ENCODE measurements around the gene HES3. TPM values are rescaled to one million over a fixed set of nuclear protein-coding genes. Genes with fewer than 3 reads are reported as not detected.

HES3 gene
- polyA plus RNA-seq, 1 experiment, result not detected

GRCh38 chr1:6274102-6274501 is 30.1 kb downstream of the HES3 start:
- Histone ChIP-seq H3K4me3 (ENCODE audit: low read depth, low read length) (no peak overlapping the region), H3K27ac (ENCODE audit: low read depth, low read length) (peak overlapping the region; percentile 2), H3K9me3 (ENCODE audit: control insufficient read depth, insufficient read depth, low read length) (no peaks in the 10 kb centered on the region; the same call in 1 of the 2 replicates), H3K27me3 (ENCODE audit: control insufficient read depth, insufficient read depth, low read length) (no peaks in the 10 kb centered on the region)
- POLR2A ChIA-PET, result no interaction called here
- no peak for DNase-seq (ENCODE audit: low read depth, low spot score)
- no peak for TF ChIP-seq CTCF (IDR thresholded peaks at IDR 0.05; ENCODE audit: low read depth, low read length)
- CTCF ChIA-PET, result no interaction called here

GRCh38 chr1:6274622-6275139 is 30.7 kb downstream of the HES3 start:
- no peak for TF ChIP-seq CTCF (IDR thresholded peaks at IDR 0.05; ENCODE audit: low read depth, low read length)
- POLR2A ChIA-PET, result no interaction called here
- CTCF ChIA-PET, result interaction anchor here (1.0 kb wide), 1 partner anchor 28 kb away, joined by 3 read pairs; no protein-coding TSS in a partner anchor

DNA sequence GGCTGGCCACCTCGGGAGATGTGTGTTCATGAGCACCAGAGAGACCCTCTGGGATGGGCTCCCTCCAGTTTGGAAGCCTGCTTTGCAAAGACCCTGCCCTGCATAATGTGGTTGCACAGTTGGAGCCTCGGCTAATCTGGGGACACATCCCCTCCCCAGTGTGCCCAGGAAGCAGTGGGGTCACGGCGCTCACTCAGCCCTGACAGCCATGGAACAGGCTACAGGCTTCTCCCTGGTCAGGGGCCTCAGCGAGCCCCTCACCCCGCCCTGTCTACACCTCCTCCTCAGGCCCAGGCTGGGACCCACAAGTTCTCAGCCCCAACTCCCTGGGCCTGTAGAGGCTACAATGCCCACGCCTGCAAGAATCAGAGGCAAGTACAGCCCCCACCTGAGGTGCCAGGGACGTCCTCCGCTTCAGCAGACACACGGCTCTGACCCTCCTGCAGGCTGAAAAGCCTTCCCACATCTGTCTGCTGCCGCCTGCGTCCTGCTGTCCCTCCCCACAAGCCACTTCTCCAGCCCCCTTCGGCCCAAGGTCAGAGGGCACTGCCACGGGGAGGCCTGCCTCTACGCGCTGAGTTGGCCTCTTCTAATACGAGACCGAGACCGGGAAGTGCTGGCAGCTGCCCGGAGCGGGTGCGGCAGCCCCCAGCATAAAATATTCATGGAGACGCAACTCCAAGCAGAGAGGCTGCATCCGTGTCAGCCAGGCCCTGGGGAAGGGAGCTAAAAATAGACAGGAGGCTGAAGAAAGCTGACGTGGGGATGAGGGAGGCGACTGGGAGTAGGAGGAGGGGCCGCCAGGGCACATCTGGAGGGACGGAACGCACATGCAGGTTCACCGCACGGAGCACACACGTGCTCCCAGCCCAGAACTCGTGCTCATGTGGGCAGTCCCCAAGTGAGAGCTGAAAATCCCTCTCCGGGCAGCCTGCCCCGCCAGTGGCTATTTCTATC is 32.1 kb downstream of the HES3 start:
- peak overlapping the region; percentile 86 for H3K27ac ChIP-seq (ENCODE audit: low read depth, low read length)
- CTCF ChIA-PET, result interaction anchor here (0.6 to 1.1 kb wide), 5 partner anchors 29 to 300 kb away, joined by 3 to 5 read pairs (median 3); no protein-coding TSS in a partner anchor
- POLR2A ChIA-PET, result no interaction called here
- no peak for TF ChIP-seq CTCF (IDR thresholded peaks at IDR 0.05; ENCODE audit: low read depth, low read length)
- peak overlapping the region; percentile 41 for H3K4me3 ChIP-seq (ENCODE audit: low read depth, low read length)
- no peaks in the 10 kb centered on the region for H3K27me3 ChIP-seq (ENCODE audit: control insufficient read depth, insufficient read depth, low read length)
- H3K9me3 ChIP-seq (ENCODE audit: control insufficient read depth, insufficient read depth, low read length), result no peaks in the 10 kb centered on the region; the same call in 1 of the 2 replicates
- peak; percentile 66 for DNase-seq (ENCODE audit: low read depth, low spot score)

More at GRCh38 chr1:6274622-6275139, 30.7 kb downstream of the HES3 start:
- Histone ChIP-seq H3K4me3 (ENCODE audit: low read depth, low read length) (no peak overlapping the region), H3K27me3 (ENCODE audit: control insufficient read depth, insufficient read depth, low read length) (no peaks in the 10 kb centered on the region), H3K9me3 (ENCODE audit: control insufficient read depth, insufficient read depth, low read length) (no peaks in the 10 kb centered on the region; the same call in 1 of the 2 replicates), H3K27ac (ENCODE audit: low read depth, low read length) (no peak overlapping the region)
- DNase-seq (ENCODE audit: low read depth, low spot score), result no peak

- no peak for TF ChIP-seq CTCF (IDR thresholded peaks at IDR 0.05; ENCODE audit: low read depth, low read length)
- no peaks in the 10 kb centered on the region; the same call in 1 of the 2 replicates for H3K9me3 ChIP-seq (ENCODE audit: control insufficient read depth, insufficient read depth, low read length)
- no peak for DNase-seq (ENCODE audit: low read depth, low spot score)
- POLR2A ChIA-PET, result no interaction called here
- no peaks in the 10 kb centered on the region for H3K27me3 ChIP-seq (ENCODE audit: control insufficient read depth, insufficient read depth, low read length)
- H3K4me3 ChIP-seq (ENCODE audit: low read depth, low read length), result no peak overlapping the region
- CTCF ChIA-PET, result interaction anchor here (0.6 to 1.1 kb wide), 2 partner anchors 30 to 32 kb away, joined by 3 to 5 read pairs; no protein-coding TSS in a partner anchor
- H3K27ac ChIP-seq (ENCODE audit: low read depth, low read length), result peak overlapping the region; percentile 86
These were observed 33.0 kb downstream of the HES3 start for GRCh38 chr1:6276811-6277555.

Measured in AG04450 (cell line).